GM18505 (cell line): Measurements from ENCODE around the gene BATF2.

Source experiments
- ATAC-seq: cut with Tn5 transposase; IDR thresholded peaks from one replicate; pipeline ENCODE4 v1.9.1; 2021; ENCODE audit not compliant: unreplicated experiment
- POLR2A ChIP-seq: IDR thresholded peaks from 4 replicates; pipeline ENCODE4 v1.6.1; 2011; ENCODE audit warnings: borderline replicate concordance; ENCODE audit not compliant: insufficient read depth, insufficient read length; ENCODE audit errors: extremely low read depth

The BATF2 gene

GRCh38 chr11:64963072-64963631 lies 33.6 kb downstream of the BATF2 start:
- no peak for TF ChIP-seq POLR2A
- no peak for ATAC-seq

- no peak for ATAC-seq
- TF ChIP-seq POLR2A: no peak
These were observed 36.1 kb downstream of the BATF2 start for GRCh38 chr11:64960719-64961118.

GRCh38 chr11:64959498-64959897 lies 37.3 kb downstream of the BATF2 start:
- ATAC-seq: no peak
- no peak for TF ChIP-seq POLR2A

- no peak for ATAC-seq
- no peak for TF ChIP-seq POLR2A
These were observed 42.6 kb downstream of the BATF2 start for GRCh38 chr11:64954201-64954600.

GRCh38 chr11:64951529-64951928 lies 45.2 kb downstream of the BATF2 start:
- TF ChIP-seq POLR2A: no peak
- ATAC-seq: no peak

GRCh38 chr11:64947208-64947814 lies 49.5 kb downstream of the BATF2 start:
- no peak for ATAC-seq
- TF ChIP-seq POLR2A: no peak
